Fibroblast of lung (primary cell): ENCODE results near the gene BCL6.

ENCODE experiments used
- CTCF ChIP-seq, 2 donors: IDR thresholded peaks in 1 of 2; conservative IDR thresholded peaks in 1 of 2; 1 replicate in 1 of 2; 2 replicates in 1 of 2; pipeline ENCODE4 v1.5.1; 2011 to 2012; ENCODE audit warnings: low read length in 2 of 2, control low read depth in 1 of 2, inconsistent platforms in 1 of 2, low read depth in 1 of 2, mild to moderate bottlenecking in 1 of 2
- EZH2 ChIP-seq: IDR thresholded peaks from 2 replicates; pipeline ENCODE4 v1.5.1; 2012; ENCODE audit warnings: low read length, control low read depth, mild to moderate bottlenecking; ENCODE audit errors: missing control alignments

- TF ChIP-seq CTCF (conservative IDR thresholded peaks at IDR 0.05 in 1 of 2, IDR thresholded peaks at IDR 0.05 in 1 of 2; ENCODE audit: low read depth in 1 of 2, low read length in 2 of 2): no peak
- no peak for TF ChIP-seq EZH2
These were observed 9.4 kb downstream of the BCL6 start for GRCh38 chr3:187735837-187736236.
